Prostate gland (tissue), 2 donors: ENCODE data around the gene EMID1.

Experiments used
- CTCF ChIP-seq, 4 experiments: fragments of 200-600 bp in 2 of 4; fragments of 450-650 bp in 2 of 4; sonication (generic) in 2 of 4; IDR thresholded peaks; 1 replicate in 3 of 4; 2 replicates in 1 of 4; pipeline ENCODE4 v1.5.1; 2016 to 2019; ENCODE audit warnings: antibody characterized with exemption in 4 of 4, mild to moderate bottlenecking in 2 of 4, moderate library complexity in 2 of 4
- POLR2A ChIP-seq: fragments of 450-650 bp; IDR thresholded peaks from one replicate; pipeline ENCODE4 v1.6.1; 2016; ENCODE audit warnings: antibody characterized with exemption, mild to moderate bottlenecking
- POLR2AphosphoS5 ChIP-seq: sonication (generic); formaldehyde crosslinking; IDR thresholded peaks from one replicate; pipeline ENCODE4 v1.6.1; 2017; ENCODE audit warnings: antibody characterized with exemption

GRCh38 chr22:29190051-29190450, 15.6 kb upstream of the EMID1 start:
- TF ChIP-seq CTCF (IDR thresholded peaks at IDR 0.05) (no peak), POLR2A (no peak), POLR2AphosphoS5 (no peak)
